Superior temporal gyrus (tissue), 1 donor: Measurements from ENCODE around the gene SPATS2.
A peak's percentile ranks its signal among the peaks of the same experiment; 100 is the strongest.
"Not testable (repeated sequence)": the region's sequence is repeated elsewhere in the genome, so short reads cannot be mapped to it uniquely, and the experiment has no call there.

Experiments
- DNase-seq: peaks from one replicate; pipeline ENCODE4 v3.0.0-alpha.2; 2016; ENCODE audit errors: extremely low spot score

SPATS2 gene

DNA sequence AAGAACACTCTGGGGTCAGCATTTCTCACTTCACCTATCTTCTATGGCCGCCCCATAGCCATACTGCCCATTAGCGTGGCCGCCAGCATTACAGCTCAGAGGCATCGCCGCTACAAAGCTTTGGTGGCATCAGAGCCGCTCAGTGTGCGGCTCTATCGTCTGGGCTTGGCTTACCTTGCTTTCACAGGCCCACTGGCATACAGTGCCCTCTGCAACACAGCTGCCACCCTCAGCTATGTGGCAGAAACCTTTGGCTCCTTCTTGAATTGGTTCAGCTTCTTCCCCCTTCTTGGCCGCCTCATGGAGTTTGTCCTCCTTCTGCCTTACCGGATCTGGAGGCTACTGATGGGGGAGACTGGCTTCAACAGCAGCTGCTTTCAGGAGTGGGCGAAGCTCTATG is 18.0 kb upstream of the SPATS2 start:
- DNase-seq, result no peak

- DNase-seq, result no peak
Observed at GRCh38 chr12:49352351-49352750, 14.9 kb upstream of the SPATS2 start.

DNA sequence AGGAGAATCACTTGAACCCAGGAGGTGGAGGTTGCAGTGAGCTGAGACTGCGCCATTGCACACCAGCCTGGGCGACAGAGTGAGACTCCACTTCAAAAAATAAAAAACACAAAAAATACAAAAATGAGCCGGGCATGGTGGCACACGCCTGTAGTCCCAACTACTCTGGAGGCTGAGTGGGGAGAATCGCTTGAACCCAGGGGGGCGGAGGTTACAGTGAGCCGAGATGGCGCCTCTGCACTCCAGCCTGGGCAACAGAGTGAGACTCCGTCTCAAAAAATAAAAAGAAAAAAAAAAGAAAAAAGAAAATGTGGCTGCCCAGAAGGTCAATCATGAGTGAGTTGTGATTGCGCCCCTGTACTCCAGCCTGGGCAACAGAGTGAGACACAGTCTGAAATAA is 11.3 kb upstream of the SPATS2 start:
- no peak for DNase-seq

GRCh38 chr12:49357103-49357678 is 10.1 kb upstream of the SPATS2 start:
- DNase-seq, result peak; percentile 71

DNA sequence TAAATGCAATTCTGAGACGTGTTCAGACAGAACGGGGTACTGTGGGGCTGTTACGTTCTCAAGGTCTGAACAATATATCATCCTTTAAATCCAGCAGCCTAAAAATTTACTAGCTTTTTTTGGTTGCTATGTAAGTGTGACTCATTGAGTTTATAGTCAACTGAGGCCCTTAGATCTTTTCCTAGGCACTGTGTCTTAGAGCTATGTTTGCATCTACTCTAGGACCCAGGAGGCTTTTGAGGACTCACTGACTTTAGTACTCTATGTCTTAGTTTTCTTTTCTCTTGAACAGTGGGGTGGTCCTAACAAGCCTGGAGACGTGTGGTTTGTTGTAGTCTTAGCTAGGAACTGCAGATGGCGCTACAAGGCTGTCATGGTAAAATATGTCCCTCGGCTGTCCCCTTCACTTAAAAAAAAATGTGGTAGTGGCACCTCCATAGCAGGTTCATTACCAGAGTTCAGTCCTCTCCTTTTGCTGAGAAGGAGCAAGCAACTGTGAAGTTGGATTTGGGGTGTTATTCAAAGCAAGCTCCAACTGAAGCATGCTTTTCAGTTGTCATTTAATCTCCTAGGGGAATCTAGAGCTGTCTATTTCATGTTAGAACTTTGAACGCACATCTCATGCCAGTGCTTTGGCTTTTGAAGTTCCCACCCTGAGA is 8.7 kb upstream of the SPATS2 start:
- peak; percentile 83 for DNase-seq

DNA sequence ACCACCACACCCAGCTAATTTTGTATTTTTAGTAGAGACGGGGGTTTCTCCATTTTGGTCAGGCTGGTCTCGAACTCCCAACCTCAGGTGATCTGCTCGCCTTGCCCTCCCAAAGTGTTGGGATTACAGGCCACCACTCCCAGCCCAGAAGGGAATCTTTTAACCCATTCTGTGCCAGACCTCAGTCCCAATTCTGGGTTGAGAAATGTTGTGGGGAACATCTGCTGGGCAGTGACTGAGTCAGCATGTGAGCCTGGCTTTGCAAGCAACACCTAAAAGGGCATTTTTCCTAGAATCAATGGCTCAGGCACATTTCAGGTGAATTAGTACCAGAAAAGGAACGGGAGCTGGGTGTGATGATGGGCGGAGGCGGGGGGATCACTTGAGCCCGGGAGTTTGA is 7.6 kb upstream of the SPATS2 start:
- no peak for DNase-seq

DNA sequence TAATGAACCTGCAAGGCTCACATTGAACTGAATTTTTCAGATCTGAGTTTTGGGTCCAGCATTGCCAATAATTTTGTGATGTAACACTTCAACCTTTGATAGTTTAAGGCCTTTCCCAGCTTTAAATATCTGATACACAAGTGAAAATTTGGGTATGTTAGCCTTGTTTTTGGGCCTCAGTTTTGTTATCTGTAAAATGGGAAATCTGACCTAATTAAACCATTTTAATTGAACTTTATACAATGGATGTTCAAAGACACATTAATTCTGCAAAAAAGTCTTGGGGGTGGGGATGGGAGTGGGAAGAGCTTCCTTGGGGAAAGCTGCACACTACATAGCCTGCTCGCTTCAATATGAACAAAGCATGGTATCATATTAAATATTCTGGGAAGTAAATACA is 5.2 kb upstream of the SPATS2 start:
- no peak for DNase-seq

GRCh38 chr12:49364989-49365388 is 2.3 kb upstream of the SPATS2 start:
- DNase-seq, result no peak

DNA sequence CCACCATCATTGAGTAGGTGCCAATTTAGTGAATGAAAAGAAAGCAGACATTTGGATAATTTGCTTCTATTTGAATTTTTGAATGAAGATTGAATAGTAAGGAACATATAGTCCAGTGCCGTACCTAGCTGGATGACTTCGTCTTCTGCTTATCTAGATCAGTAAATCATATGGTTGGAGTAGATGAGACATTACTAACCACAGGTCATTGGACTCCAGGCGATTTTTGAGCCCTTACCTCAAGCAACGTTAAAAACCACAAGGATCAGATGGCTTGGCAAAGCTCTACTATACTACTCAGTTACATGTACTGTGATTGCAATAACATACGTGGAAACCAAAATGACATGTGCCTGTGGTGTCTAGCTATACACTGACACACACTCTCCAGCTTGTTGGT is 1.7 kb upstream of the SPATS2 start:
- DNase-seq, result no peak

DNA sequence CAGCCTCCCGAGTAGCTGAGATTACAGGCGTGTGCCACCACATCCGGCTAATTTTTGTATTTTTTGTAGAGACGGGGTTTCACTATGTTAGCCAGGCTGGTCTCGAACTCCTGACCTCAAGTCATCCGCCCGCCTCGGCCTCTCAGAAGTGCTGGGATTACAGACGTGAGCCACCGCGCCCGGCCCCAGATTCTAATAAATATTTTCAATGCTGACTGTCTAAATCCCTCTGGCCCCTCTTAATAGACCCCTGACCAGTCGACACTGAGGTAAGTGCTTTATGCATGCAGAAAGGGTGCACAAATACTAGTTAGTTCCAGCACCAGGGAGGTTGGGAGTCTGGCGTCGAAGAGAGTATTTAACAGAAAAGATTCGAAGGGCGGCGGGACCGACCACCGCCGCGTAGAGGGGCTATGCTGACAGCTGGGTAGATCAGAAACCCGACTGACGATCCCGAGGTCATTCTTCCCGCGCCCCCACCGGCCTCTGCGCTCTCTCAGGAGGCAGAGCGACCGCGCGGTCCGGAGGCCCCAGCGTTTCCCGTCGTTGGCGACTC is 1.1 kb upstream of the SPATS2 start:
- DNase-seq, result no peak

DNA sequence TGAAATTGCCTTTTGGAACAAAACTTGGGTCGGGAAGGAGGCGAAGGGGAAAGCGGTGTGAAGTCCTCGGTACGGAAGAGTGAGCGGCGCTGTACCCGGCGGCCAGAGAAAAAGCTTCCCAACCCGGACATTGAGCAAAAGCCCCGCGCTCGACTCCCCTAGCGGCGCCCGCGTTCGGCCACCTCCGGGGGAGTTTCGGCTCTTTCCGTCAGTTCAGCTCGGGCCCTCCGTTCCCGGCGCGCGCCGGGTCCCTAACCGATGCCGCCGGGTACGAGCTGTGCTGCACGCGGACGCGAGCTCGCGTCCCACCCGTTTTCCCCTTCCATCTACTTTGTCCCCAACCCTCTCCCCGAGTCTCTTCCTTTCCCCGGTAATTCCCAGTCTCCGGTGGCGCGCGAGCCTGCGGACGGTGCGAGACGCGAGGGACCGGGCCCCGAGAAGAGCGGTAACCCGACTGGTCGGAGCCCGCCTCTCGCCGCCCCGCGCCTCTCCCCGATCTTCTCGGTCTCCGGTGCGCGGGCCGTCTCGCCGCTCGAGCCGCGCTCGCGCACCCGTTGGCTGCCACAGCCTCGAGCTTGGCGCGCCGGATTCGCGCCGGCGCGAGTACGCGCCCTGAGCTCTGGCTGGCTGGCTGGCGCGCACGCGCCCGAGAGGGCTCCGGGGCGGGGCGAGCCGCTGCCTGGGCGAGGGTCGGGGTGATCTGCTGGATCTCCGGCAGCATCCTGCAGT is 446 bp upstream of the SPATS2 start:
- DNase-seq, result peak; percentile 80

GRCh38 chr12:49368240-49368600 is 958 bp downstream of the SPATS2 start:
- no peak for DNase-seq

- no peak for DNase-seq
Observed at GRCh38 chr12:49369411-49370145, 2.3 kb downstream of the SPATS2 start.

- DNase-seq, result no peak
Observed at GRCh38 chr12:49370539-49370938, 3.3 kb downstream of the SPATS2 start.

GRCh38 chr12:49375406-49375805 is 8.1 kb downstream of the SPATS2 start:
- DNase-seq, result no peak

- no peak for DNase-seq
Observed at GRCh38 chr12:49377386-49377785, 10.1 kb downstream of the SPATS2 start.

GRCh38 chr12:49380184-49380583 is 12.9 kb downstream of the SPATS2 start:
- not testable (repeated sequence) for DNase-seq

DNA sequence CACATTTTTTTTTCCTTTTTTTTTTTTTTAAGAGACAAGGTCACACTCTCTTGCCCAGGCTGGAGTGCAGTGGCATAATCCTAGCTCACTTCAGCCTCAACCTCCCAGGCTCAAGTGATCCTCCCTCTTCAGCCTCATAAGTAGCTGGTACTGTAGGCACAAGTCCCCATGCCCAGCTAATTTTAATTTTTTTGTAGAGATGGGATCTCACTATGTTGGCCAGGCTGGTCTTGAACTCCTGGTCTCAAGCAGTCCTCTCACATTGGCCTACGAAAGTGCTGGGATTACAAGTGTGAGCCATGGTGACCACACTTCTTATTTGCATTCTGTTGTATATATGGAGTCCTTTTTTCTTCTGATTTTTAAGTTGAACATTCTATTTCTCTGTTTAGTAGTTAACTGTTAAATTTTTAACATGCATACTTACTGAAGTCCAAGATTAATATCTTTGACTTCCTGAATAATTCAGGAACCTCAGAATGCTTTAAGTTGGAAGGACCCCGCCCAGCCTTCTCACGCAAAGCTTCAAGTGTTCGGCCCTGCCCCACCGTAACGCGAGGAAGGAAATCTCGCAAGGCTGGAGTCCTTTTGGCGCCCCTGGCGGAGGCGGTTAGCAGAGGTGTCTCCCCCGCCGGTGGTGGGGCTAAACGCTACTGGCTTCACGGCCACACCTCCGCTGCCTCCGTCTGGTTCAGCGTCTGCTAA is 21.6 kb downstream of the SPATS2 start:
- DNase-seq, result no peak

- no peak for DNase-seq
Observed at GRCh38 chr12:49389387-49389703, 22.1 kb downstream of the SPATS2 start.

- no peak for DNase-seq
Observed at GRCh38 chr12:49397000-49397399, 29.7 kb downstream of the SPATS2 start.

- no peak for DNase-seq
Observed at GRCh38 chr12:49400304-49400703, 33.0 kb downstream of the SPATS2 start.

GRCh38 chr12:49403971-49404450 is 36.7 kb downstream of the SPATS2 start:
- no peak for DNase-seq
